ENCODE measurements around the gene CHST5.
"Not testable (repeated sequence)": the region's sequence is repeated elsewhere in the genome, so short reads cannot be mapped to it uniquely, and the experiment has no call there.

Gene CHST5

DNA sequence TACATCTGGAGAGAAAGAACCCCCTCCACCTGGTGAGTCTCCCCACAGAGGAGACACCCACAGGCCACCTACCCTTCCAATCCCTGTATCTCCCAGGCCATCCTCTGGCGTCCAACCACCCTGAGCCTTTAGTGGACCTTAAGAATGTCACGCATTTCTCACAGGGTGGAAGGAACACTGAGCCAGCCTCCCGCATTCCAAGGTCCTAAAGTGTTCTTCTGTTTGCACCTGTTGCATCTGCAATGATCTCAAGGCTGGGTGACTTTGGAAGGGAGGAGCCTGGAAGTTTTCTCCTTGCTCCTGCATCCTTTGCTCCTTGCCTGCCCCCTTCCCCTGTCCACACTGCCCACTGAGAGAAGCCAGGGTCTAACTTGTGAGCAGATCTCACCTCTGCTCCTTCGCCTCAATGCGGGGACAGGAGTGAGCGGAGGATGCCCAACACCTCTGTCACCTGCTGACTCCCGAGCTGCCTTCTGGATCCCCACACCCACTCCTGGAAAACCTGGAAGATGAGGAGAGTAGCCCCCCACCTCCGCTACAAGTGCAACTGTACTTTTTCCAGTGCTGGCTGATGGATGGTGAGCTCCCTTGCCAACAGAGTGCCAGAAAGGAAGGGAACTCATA, 3.7 kb downstream of the CHST5 start:
- DNase-seq (ENCODE audit: extremely low spot score) = no peak
- ChIA-PET POLR2A (no interaction called here), CTCF (interaction anchor here (1.0 to 2.5 kb wide), 8 partner anchors 11 to 333 kb away, joined by 3 to 16 read pairs (median 4); partner anchors contain the start of gene TMEM170A)
- TF ChIP-seq CTCF (IDR thresholded peaks at IDR 0.05; ENCODE audit: control extremely low read depth, extremely low read depth, low read depth, missing control alignments) = no peak

GRCh38 chr16:75529959-75530358, 5.9 kb downstream of the CHST5 start:
- TF ChIP-seq CTCF (IDR thresholded peaks at IDR 0.05; ENCODE audit: control extremely low read depth, extremely low read depth, low read depth, missing control alignments) = no peak
- POLR2A ChIA-PET = no interaction called here
- CTCF ChIA-PET = interaction anchor here (1.0 to 1.3 kb wide), 3 partner anchors 13 to 53 kb away, joined by 3 to 4 read pairs (median 3); no protein-coding TSS in a partner anchor
- no peak for DNase-seq (ENCODE audit: extremely low spot score)

DNA sequence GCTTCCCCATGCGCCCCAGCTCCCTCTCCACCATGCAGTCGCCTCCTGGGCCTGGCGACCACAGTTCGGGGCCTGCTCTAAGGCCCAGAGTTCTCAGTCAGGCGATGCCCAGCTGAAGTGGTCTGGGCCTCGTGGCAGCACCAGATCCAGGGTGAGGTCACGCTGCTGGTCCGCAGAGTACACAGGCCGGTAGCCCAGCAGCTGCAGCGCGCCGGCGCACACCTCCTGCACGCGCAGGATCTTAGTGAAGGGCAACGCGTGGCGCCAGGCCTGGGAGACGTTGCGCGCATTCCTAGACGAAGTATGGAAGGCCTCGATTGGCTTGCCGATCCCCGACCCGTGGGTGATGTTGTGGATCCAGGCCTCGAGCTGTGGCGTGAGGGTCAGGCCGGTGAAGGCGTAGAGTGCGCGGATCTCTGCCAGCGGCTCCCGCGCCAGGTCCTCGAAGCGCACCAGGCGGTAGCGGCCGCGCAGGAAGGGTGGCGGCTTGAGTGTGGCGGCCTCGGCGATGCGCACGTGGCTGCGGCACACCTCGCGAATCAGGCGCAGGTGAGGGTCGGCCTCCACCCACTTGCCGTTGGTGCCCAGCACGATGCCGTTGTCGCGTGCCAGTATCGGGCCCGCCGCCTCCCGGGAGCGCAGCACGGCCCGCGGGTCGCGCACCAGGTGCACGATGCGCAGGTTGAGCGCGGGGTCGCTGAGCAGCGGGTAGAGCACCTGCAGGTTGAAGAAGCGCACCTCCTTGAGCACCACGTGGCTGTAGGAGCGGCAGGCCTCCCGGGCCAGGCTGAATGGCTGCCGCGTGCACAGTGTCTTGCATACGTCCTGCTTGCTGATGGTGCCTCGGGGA, 6.6 kb downstream of the CHST5 start:
- ChIA-PET CTCF (interaction anchor here (0.9 to 1.9 kb wide), 4 partner anchors 12 to 57 kb away, joined by 3 to 10 read pairs (median 5); no protein-coding TSS in a partner anchor), POLR2A (no interaction called here)
- no peak for TF ChIP-seq CTCF (IDR thresholded peaks at IDR 0.05; ENCODE audit: control extremely low read depth, extremely low read depth, low read depth, missing control alignments)
- DNase-seq (ENCODE audit: extremely low spot score) = no peak

GRCh38 chr16:75527825-75528299, 8.0 kb downstream of the CHST5 start:
- POLR2A ChIA-PET = no interaction called here
- DNase-seq (ENCODE audit: extremely low spot score) = no peak
- no peak for TF ChIP-seq CTCF (IDR thresholded peaks at IDR 0.05; ENCODE audit: control extremely low read depth, extremely low read depth, low read depth, missing control alignments)
- CTCF ChIA-PET = interaction anchor here (0.9 to 1.9 kb wide), 4 partner anchors 8 to 55 kb away, joined by 3 to 10 read pairs (median 5); no protein-coding TSS in a partner anchor

DNA sequence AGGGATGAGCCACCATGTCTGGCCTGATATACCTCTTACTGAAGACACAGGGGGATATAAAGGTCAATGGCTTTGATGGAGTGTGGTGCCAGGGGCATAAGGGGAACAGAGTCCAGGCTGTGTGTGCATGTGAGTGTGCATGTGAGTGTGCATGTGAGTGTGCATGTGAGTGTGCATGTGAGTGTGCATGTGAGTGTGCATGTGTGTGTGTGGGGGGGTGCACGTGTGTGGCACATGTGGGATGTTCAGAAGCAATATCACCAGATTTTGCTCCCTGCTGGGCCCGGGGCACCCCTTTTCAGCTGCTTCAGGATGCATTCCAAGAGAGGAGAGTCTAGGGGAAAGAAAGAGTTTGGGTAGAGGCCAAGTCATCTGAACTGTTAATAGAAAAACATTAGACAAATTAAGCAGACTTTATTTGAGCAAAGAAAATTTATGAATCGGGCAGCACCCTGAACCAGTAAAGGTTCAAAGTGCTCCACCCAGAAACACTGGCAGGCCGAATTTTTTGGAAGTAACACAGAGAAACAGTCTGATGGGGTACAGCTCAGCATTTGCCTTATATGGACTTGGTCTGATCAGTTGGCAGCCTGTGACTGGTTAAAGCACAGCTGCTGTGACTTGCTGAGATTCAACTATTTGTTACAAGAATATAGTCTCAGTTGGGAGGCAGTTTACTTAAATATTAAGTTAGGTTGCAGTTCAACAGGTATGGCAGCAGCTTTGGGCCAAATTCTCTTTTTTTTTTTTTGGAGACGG, 9.7 kb downstream of the CHST5 start:
- ChIA-PET CTCF (interaction anchor here (0.8 kb wide), 1 partner anchor 10 kb away, joined by 3 read pairs; no protein-coding TSS in a partner anchor), POLR2A (no interaction called here)
- TF ChIP-seq CTCF (IDR thresholded peaks at IDR 0.05; ENCODE audit: control extremely low read depth, extremely low read depth, low read depth, missing control alignments) = no peak
- DNase-seq (ENCODE audit: extremely low spot score) = no peak

DNA sequence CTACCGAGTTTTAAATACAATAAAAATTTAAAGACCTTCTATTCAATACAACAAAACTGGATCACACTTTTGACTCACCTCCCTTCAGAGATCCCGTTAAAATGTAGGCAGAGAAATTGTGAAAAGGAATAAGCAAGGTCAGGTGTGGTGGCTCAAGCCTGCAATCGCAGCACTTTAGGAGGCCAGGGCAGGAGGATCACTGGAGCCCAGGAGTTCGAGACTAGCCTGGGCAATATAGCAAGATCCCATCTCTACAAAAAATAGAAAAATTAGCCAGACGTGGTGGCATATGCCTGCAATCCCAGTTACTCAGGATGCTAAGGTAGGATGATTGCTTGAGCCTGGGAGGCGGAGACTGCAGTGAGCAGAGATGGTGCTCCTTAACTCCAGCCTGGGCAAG, 16.7 kb downstream of the CHST5 start:
- DNase-seq (ENCODE audit: extremely low spot score) = no peak
- CTCF ChIA-PET = interaction anchor here (1.4 to 6.5 kb wide), 5 partner anchors 8 to 102 kb away, joined by 4 to 104 read pairs (median 22); partner anchors contain the start of genes ADAT1 and TMEM231
- no peak for TF ChIP-seq CTCF (IDR thresholded peaks at IDR 0.05; ENCODE audit: control extremely low read depth, extremely low read depth, low read depth, missing control alignments)
- POLR2A ChIA-PET = no interaction called here

DNA sequence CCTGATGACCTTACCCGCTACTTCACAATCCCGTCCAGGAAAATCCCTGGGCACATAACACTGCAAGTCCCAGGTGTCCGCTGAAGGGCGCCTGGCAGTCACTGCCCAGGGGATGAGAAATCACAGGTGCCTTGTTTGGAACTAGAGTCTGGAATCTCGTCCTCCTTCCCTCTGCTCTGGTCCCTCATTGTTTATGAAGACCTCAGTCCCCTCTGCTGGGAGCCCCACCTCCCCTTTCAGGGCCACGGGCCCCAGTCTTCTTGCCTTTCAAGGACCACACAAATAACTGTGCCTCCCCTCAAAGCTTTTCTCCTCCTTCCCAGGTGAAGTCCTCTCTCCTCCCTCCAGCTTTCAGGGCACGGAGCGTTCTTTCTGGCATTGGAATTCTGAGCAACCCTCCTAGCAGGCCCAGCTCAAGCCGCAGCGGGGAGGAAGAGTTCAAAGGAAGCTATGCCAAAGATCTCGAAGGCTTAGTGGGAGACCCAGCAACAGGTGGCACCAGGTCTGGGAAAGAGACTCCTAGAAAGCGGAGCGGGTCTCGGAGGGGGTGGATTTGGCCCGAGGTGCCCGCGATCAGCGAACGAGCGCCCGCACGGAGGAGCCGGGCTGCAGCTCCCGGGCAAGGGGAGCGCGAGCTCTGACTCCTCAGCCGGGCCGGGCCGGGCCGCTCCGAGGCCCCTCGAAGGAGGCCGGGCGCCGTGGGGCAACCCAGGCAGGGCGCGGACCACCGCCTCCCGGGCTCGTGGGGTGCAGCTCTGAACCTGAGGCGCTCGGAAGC, 19.5 kb downstream of the CHST5 start:
- not testable (repeated sequence) for DNase-seq (ENCODE audit: extremely low spot score)
- CTCF ChIA-PET = interaction anchor here (0.6 to 6.5 kb wide), 56 partner anchors 8 to 317 kb away, joined by 3 to 104 read pairs (median 5); partner anchors contain the start of genes ADAT1, CFDP1, CHST5 and CHST6
- POLR2A ChIA-PET = interaction anchor here (1.0 to 1.4 kb wide), 4 partner anchors 21 to 132 kb away, joined by 3 to 7 read pairs (median 4); partner anchors contain the start of genes ADAT1, CHST6, KARS1 and TERF2IP

Data from GM10248 (cell line).